ENCODE results near the gene PLEKHA7.
"Not testable (repeated sequence)": the region's sequence is repeated elsewhere in the genome, so short reads cannot be mapped to it uniquely, and the experiment has no call there.

PLEKHA7 gene

DNA sequence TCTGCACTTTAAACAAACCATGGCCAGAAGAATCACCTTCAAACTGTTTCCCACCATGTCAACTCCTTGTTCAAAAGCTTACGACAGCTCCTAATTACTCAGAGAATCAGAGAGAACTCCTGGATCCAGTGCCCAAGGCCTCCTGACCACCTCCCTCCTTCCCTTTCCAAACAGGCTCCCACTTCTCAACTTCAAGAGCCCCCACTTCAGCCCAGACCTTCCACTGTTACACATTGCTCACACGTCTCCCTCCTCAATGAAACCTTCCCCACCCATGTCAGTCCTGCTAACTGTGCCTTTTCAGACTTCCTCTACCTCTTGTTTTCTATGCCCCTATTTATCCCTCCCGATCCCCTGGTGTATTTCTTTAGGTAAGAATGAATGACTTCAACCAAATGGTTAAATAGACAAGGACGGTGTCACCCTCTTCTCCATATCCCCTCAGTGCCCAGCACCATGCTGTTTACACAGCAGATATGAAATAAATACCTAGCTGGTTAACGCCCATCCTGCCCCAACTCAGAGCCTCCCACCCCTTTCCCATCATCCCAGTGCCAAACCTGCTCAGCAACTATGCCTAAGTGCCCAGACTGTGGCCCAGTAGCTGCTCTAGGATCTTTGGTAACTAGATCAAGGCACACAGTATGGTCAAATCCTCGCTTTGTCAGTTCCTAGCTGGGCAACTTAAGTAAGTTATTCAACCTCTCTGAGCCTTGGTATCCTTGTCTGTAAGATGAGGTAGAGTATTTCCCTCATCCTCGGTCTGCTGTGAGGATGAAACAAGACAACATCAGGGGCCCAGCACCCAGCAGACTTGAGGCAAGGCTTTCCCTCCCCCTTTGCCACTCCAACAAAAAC lies 36.8 kb downstream of the PLEKHA7 start:
- DNase-seq, result no peak

DNA sequence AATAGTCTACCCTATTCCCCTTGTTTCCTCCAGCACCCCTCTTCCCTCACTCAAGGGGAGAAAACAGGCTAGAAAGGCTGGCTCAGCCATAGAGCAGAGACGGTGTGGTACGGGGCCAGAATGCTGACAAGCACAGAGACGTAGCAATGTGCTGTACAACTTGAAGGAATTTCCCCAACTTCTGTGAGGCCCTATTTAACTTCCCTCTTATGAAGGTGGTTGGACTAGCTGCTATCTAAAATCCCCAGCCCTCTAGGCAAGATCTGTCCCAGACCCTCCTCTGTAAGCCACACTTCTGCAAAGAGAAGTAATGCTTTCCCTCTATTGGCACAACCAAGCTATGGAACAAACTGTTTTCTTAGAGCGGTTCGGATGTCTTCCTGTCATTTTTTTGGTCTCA lies 37.8 kb downstream of the PLEKHA7 start:
- no peak for DNase-seq

DNA sequence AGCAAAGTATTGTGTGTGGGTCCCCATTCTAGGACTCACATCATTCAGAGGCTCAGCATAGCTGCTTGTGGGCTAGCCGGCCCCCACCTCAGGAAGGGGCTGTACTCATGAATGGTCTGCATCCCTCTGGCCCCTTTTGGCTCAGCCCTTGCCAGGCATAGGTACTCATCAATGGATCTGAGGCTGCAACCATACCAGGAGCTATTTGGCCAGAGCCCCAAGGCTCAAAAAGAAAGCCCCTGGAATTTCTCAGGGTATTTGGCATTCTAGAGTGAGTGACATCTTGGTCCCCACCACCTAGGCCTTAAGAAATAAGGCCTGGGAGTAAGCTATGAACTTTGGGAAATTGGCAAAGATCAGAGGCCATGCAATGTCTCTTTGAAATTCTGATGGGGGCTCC lies 38.3 kb downstream of the PLEKHA7 start:
- no peak for DNase-seq

DNA sequence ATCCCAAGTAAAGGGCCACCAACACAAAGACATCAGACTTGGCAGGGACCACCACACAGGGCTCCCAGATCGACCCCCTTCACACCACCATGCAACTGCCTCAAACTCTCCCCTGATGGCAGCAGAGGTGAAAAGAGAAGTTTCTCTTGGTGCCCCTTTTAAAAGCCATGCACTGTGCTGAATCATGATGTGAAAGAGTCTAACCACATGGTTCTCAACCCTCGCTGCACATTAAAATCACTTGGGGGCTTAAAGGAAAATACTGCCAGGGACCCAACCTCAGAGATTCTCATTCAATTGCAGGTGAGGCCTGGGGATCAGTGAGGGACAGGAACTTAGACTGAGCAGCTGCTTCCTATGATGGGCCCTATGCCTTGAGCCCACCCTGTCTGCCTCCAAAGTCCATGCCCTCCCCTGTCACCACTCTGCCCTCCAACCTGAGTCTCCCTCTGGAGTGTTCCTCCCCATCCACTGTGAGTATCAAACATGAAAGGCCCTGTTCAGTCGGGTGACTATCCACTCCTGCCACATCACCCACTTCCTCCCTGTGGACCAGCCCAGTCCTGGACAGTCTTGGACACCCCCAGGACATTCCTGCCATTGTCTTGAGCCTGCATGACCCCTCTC lies 40.8 kb downstream of the PLEKHA7 start:
- no peak for DNase-seq

GRCh38 chr11:16969010-16969999 lies 44.9 kb downstream of the PLEKHA7 start:
- DNase-seq, result no peak

DNA sequence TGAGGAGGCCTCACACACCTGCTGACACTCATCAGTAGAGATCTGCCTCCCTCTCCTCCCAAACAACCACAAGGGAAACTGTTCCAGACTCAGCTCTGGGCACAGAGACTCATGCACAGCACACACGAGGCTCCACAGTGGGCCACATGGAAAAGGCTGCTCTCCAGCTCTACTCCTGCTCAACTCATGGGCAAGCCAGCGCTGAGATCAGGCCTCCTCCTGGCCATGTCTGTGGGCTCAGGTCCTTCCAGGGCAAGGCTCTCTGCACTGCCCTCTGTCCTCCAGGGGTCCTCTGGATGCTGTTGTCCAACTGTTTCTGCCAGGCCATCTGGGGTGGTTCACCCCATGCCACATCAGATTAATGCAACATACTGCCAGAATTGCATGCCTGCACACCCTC lies 46.0 kb downstream of the PLEKHA7 start:
- DNase-seq, result no peak

GRCh38 chr11:16966930-16967671 lies 47.1 kb downstream of the PLEKHA7 start:
- DNase-seq, result no peak

DNA sequence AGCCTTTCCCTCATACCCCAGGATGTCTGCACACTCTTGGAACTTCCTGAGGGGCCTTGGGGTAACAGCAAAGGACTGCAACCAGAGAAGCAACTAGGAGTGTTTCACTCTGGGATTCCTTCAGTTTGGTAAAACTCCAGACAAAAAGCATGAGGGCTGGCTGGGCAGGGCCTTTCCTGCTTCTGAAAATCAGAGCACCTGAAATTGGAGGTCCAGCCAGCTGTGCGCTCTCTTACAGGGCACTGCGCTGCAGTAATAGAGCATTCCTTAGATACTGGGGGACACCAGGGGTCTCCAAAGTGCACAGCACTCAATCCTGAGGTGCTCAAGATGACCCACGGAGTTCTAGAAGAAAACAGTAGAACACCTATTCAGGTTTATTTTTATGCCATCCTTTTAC lies 49.7 kb downstream of the PLEKHA7 start:
- DNase-seq, result no peak

DNA sequence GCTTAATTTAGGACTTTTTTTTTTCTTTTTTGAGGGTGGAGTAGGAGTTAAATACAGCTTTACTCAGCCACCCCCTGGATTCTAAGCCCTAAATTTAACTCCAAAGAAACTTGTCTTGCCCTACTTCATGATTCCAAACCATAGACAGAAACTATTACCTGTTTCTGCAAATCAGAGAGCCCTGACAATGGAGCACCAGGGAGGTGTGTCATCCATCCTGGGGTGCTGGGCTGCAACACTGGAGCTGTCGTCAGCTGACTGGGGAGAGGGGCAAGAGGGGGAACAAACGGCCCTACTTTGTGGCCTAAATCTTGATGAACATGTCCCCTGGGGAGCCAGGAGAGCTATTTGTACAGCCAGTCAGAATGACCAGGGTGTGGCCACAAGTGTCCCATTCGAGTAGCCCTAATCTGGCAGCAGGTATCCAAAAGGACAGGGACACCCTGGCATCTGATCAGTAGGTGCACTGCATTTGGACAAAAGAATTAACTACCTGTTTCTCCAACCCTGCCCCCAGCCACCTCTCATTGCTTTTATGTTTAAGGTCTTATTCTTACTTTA lies 50.8 kb downstream of the PLEKHA7 start:
- DNase-seq, result no peak

GRCh38 chr11:16962589-16962988 lies 51.6 kb downstream of the PLEKHA7 start:
- not testable (repeated sequence) for DNase-seq

GRCh38 chr11:16962146-16962545 lies 52.1 kb downstream of the PLEKHA7 start:
- no peak for DNase-seq

DNA sequence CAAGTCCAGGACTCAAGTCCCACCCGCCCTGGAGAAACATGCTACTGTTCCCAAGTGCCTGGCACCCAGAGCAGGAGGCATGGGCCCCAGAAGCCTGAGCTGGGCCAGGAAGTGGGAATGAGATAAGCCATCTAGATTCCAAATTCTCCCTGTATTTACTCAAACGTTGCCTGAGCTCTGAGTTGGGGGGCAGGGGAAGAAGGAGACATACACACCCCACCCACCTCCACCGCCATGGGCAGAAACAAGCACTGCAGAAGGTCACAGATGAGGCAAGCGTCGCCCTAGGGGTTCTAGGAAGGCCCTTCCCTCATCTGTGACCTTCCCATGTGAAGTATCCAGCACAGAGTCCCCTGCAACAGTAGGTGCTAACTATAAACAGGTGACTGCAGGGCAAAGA lies 54.0 kb downstream of the PLEKHA7 start:
- no peak for DNase-seq

- DNase-seq, result no peak
Measured at GRCh38 chr11:16959602-16960001, 54.6 kb downstream of the PLEKHA7 start.

- DNase-seq, result no peak
Measured at GRCh38 chr11:16958833-16959232, 55.4 kb downstream of the PLEKHA7 start.

GRCh38 chr11:16956538-16957153 lies 57.6 kb downstream of the PLEKHA7 start:
- no peak for DNase-seq

DNA sequence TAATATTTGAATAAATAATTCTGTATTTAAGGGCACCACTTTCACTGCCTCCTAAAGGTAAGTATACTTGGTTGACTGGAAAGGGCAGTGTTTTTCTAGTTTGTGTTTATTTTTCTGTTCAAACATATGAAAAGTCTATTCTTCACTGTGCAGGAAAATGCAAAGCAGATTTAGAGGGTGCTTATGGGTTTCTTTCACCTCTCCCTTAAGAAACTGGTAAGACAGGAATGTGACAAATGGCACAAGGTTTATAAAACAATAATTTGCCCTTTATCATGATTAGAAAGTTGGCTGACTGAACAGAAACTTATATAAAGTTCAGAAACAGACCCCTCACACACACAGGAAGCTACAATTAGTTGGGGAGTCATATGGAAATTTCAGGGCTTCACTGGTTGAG lies 60.6 kb downstream of the PLEKHA7 start:
- DNase-seq, result no peak

DNA sequence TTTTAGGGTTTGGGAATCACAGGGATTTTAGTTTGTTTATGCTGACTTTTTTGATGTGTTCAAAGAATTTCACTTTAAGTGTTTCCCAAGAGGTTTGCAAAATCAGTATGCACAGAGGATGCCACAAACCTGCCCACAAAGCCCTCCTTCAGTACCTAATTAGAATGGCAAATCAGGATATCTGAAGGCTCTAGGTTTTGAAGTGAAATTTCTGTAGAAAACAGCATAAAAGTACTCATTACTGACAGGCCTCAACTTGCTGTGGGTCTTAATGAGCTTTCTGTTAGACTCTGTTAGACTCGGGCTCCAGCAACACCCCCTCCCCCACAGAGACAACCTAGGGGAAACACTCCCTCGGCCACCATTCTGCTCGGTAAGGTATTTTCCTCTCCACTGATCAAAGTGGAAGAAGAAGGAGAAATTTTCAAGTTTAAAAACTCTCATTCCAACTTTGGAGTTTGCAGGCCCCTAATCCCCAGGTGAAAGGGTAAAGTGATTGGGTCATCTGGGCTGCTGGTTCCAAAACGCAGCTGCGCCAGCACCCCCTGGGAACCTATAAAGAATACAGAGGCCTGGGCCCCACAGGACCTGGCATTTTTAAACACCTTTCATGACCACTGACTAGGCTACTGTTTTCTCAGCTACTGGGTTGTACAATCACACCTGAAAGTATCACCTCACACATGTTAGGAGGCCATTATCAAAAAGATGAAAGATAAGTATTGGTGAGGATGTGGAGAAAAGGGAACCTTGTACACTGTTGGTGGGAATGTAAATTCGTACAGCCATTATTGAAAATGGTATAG lies 67.5 kb downstream of the PLEKHA7 start:
- no peak for DNase-seq

- DNase-seq, result peak; percentile 65
Measured at GRCh38 chr11:16945671-16946469, 68.3 kb downstream of the PLEKHA7 start.

- DNase-seq, result no peak
Measured at GRCh38 chr11:16942911-16943310, 71.3 kb downstream of the PLEKHA7 start.

DNA sequence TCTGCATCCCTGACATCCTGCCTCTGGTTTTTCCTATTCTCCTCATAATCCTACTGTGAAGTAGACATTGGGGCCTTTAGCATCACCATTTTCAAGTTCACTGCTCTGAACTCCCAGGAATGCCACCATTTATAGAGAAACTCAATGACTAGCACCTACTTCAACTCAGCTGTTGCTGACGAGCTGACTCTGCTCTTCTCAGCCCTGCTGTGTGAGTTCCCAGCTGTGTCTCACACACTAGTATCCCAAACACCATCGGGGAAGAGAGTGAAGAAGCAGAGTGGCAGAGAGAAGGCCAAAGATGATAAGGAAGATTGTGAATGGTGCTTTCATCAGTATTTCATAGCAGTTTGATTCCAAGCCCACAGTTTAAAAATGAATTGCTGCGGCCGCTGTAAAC lies 71.9 kb downstream of the PLEKHA7 start:
- no peak for DNase-seq

All from stimulated activated CD8-positive, alpha-beta memory T cell treated with anti-CD3 and anti-CD28 coated beads, Interleukin-4, amount 100 ng/mL, for 48 hours (primary cell).